Cardiac muscle cell (in vitro differentiated cells and primary cell): ENCODE data around the gene HSF4. TPM values are rescaled to one million over a fixed set of nuclear protein-coding genes. Genes with fewer than 3 reads are reported as not detected.

Experiments
- DNase-seq, 2 donors: peaks; one replicate each; pipeline versions ENCODE4 v3.0.0 to v3.0.0-alpha.2; 2010 to 2017; ENCODE audit warnings: low read depth in 1 of 2, low spot score in 1 of 2
- H3K27ac ChIP-seq: fragments of 200-600 bp; sonication (generic); 2 replicates; pipeline ENCODE4 v1.5.1; 2016
- H3K27me3 ChIP-seq: fragments of 200-600 bp; sonication (generic); 2 replicates; pipeline ENCODE4 v1.6.0; 2016; ENCODE audit warnings: control low read depth
- H3K36me3 ChIP-seq: fragments of 200-600 bp; sonication (generic); 2 replicates; pipeline ENCODE4 v1.5.1; 2016; ENCODE audit warnings: control low read depth
- H3K4me1 ChIP-seq: fragments of 200-600 bp; sonication (generic); 2 replicates; pipeline ENCODE4 v1.8.1; 2017; ENCODE audit warnings: low read depth, mild to moderate bottlenecking, mixed run types
- H3K4me3 ChIP-seq: fragments of 200-600 bp; sonication (generic); 2 replicates; pipeline ENCODE4 v1.5.1; 2016; ENCODE audit warnings: mild to moderate bottlenecking
- H3K9me3 ChIP-seq: fragments of 200-600 bp; sonication (generic); 2 replicates; pipeline ENCODE4 v1.5.1; 2017; ENCODE audit warnings: low read depth, mild to moderate bottlenecking, control low read depth
- polyA plus RNA-seq: library from polyadenylated mRNA; unstranded; fragments of >200 nt; fragmentation: Nextera tagmentation; extraction: Ambion mirVana; gene quantifications from 2 replicates; pipeline ENCODE4 v1.2.1, GENCODE V29; 2016
- total RNA-seq: library from RNA; depleted of rRNA; stranded (reverse); fragments of >200 nt; gene quantifications from 2 replicates; pipeline ENCODE4 v1.2.3, GENCODE V29; 2016
- TF ChIP-seq, protein P1 (sequence below): IDR thresholded peaks from 2 replicates; pipeline ENCODE4 v1.5.1; 2012; ENCODE audit warnings: low read depth, mild to moderate bottlenecking, low read length

The HSF4 gene
- total and polyA plus RNA-seq, 2 experiments from 2014 or later, result 1.7 to 7.9 TPM

DNA sequence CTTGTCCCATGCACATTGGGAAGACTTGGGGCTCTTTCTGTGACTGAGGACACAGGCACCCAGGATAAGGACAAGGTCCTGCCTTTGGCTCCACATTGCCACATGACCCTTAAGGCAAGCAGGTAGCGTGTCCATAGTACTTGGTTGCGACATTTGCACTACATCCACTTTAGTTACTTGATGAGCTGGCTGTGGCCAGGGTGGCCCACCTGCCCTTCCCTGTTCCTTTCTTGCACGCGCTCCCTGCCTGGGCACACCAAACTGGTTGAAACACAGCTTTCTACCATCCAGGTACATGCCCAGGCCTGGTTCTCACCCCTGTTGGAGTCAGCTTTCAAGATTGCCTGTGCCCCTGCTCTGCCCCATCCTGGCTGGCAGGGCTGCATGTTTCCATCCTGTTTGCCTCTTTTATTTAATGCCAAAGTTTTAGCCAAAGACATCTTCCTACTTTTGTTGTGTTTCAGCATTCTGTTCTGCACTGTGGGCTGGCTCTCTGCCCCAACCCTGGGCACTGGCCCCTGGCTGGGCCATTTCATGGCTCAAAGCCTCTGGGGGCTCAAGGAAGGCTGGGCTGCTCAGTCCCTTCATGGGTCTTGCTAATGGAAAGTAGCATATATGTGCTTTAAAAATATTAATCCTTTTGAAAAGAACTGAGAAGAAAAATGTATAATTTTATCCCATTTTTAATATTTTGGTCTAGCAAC is 17.0 kb upstream of the HSF4 start:
- DNase-seq, result no peak
- H3K27me3 ChIP-seq, result peaks cover 10% of the 10 kb centered on the region
- H3K9me3 ChIP-seq, result no peaks in the 10 kb centered on the region
- H3K4me1 ChIP-seq, result no peaks in the 10 kb centered on the region
- H3K4me3 ChIP-seq, result no peak overlapping the region
- peaks cover 19% of the 10 kb centered on the region for H3K36me3 ChIP-seq
- TF ChIP-seq, protein P1, sequence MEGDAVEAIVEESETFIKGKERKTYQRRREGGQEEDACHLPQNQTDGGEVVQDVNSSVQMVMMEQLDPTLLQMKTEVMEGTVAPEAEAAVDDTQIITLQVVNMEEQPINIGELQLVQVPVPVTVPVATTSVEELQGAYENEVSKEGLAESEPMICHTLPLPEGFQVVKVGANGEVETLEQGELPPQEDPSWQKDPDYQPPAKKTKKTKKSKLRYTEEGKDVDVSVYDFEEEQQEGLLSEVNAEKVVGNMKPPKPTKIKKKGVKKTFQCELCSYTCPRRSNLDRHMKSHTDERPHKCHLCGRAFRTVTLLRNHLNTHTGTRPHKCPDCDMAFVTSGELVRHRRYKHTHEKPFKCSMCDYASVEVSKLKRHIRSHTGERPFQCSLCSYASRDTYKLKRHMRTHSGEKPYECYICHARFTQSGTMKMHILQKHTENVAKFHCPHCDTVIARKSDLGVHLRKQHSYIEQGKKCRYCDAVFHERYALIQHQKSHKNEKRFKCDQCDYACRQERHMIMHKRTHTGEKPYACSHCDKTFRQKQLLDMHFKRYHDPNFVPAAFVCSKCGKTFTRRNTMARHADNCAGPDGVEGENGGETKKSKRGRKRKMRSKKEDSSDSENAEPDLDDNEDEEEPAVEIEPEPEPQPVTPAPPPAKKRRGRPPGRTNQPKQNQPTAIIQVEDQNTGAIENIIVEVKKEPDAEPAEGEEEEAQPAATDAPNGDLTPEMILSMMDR, result no peak
- no peak overlapping the region for H3K27ac ChIP-seq

- no peak for DNase-seq
- Histone ChIP-seq H3K36me3 (peaks cover 19% of the 10 kb centered on the region), H3K4me3 (no peak overlapping the region), H3K4me1 (no peaks in the 10 kb centered on the region), H3K27me3 (peaks cover 16% of the 10 kb centered on the region), H3K9me3 (no peaks in the 10 kb centered on the region), H3K27ac (no peak overlapping the region)
- TF ChIP-seq, protein P1, result no peak
Measured at GRCh38 chr16:67148221-67148620, 16.3 kb upstream of the HSF4 start.

DNA sequence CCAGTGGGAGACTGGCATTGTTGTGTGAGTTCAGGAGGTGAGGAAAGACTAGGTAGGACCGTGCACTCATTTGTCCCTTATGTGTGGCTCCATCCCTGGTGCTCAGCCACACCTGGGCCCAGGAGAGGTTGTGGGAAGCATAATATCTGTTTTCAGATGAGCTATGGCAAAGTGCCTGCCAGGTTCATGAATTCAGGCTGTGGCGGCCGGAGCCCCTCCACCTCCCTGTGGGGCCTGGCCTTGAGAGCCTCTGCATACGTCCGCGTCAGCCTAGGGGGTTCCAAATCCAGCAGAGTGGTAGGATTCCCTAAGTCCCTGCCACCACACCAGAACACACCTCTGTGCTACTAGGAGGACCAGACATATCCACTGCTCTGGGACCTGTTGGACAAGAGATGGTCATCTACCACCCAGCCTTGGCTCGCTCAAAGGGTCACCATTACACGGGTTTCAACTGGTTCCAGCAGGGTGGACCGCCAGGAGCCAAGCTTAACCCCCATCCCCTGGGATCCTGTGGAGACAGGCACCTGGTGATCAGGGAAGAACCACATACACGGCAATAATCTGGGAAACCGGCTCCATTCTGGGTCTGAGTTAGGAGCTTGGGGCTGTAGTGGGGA is 15.8 kb upstream of the HSF4 start:
- H3K36me3 ChIP-seq, result peaks cover 15% of the 10 kb centered on the region
- TF ChIP-seq, protein P1, result no peak
- no peaks in the 10 kb centered on the region for H3K4me1 ChIP-seq
- no peak for DNase-seq
- no peaks in the 10 kb centered on the region for H3K9me3 ChIP-seq
- no peak overlapping the region for H3K4me3 ChIP-seq
- peaks cover 22% of the 10 kb centered on the region for H3K27me3 ChIP-seq
- H3K27ac ChIP-seq, result no peak overlapping the region

DNA sequence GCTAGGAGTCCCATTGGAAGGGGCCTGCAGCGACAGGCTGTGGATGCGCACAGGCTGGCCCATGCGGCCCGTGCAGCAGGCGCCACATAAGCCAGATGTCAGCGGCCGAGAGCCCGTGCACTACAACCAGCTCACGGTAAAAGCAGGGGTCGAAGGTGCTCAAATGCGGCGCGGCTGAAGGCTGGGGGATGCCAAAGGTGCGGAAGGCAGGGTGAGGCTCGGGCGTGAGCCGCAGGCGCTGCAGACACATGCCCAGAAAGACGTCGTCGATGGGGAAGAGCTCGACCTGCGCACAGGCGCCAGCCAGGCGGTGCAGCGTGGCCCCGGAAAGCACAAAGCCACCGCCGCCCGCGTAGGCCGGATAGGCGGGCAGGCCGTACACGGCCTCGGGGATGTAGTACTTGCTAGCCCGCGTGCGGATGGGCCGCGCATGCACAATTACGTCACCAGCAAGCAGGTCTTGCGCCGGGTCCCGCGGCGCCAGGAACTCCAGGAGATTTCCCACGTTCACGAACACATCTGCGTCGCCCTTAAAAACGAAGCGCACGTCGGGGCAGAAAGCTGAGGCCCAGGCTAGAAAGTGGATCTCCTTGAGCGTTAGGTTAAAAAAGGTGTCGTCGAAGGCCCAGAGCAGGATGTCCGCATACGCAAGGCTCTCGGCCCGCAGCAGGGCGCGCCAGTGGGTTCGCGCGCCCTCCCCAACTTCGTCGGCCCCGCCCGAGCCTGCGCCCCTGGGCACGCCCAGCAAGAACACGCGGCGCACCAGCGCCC is 15.1 kb upstream of the HSF4 start:
- no peak for DNase-seq
- TF ChIP-seq, protein P1, result no peak
- Histone ChIP-seq H3K9me3 (no peaks in the 10 kb centered on the region), H3K27me3 (peaks cover 29% of the 10 kb centered on the region), H3K4me1 (no peaks in the 10 kb centered on the region), H3K4me3 (no peak overlapping the region), H3K36me3 (peaks cover 8% of the 10 kb centered on the region), H3K27ac (no peak overlapping the region)

DNA sequence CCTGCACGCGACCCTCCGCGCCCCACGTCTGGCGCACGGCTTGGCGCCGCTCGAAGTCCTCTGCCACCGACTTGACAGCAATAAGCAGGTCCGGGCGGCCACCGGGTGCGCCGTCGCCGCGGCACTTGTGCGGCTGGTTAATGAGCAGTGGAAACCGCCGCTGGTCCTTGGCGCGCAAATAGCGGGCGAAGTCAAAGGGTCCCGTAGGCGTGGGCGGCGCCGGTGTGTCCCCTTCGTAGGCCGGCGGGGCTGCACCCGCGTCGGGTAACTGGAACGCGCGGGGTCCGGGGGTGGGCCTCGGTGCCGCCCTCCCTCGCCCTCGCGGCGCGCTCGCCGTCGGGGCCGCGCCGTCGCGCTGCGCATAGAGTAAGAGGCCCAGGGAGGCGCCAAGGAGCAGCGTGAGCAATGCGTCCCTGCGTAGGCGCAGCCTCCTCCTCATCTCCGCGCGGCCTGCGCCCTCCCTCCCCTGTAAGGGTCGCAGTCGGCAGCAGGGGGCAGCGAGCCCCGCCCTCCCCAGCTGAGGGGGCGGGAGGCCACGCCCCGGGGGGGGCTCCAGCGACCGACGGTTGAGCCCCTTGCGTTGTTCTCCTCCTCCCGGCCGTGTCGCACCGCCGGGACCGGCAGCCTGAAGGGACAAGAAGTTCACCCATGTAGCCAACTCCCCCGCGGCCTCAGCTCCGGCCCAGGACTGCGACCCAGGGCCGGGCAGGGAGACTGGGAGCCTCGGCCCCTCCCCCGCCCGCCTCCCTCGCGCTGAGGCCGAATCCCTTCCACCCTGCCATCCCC is 14.3 kb upstream of the HSF4 start:
- Histone ChIP-seq H3K9me3 (no peaks in the 10 kb centered on the region), H3K4me1 (no peaks in the 10 kb centered on the region), H3K4me3 (peak overlapping the region; percentile 47), H3K36me3 (peaks cover 7% of the 10 kb centered on the region), H3K27me3 (peaks cover 37% of the 10 kb centered on the region), H3K27ac (peak overlapping the region; percentile 5)
- TF ChIP-seq, protein P1, result peak; percentile 14
- DNase-seq, result peak; percentile 66 to 90
